GM19099 (cell line): Measurements from ENCODE around the gene RIPK4.

Experiments
- POLR2A ChIP-seq: IDR thresholded peaks from 3 replicates; pipeline ENCODE4 v1.6.1; 2011; ENCODE audit warnings: low read depth; ENCODE audit not compliant: insufficient read length; ENCODE audit errors: extremely low read depth

Gene RIPK4

DNA sequence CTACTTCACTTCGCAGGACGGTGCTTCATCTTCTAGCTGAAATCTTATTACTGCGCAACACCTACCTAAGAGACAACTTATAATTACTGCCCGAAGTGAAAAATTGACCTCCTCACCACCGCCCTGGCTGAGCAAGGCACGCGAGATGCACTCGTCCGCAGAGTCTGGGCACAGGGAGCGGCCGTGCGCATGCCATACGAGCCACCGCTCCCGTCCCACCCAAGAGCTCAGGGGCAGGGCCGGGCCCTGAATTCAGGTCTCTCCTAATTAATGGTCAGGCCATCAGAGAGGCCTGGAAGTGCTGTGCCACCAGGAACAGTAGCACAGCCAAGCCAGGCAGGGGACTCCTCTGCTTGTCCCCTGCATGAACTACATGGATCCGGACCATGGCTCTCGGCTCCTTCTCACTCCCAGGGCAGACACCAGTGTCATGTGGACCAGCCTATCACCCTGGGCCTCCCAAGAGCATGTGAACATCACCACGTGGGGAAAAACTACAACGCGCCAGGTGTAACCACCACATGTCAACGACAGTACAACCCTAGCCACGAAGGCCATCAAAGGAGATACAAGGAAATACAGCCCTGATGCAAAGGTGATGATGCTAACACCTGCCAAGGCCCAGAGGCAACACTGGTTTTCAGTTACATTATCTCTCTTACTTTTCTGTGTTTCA is 11.5 kb downstream of the RIPK4 start:
- TF ChIP-seq POLR2A: no peak

DNA sequence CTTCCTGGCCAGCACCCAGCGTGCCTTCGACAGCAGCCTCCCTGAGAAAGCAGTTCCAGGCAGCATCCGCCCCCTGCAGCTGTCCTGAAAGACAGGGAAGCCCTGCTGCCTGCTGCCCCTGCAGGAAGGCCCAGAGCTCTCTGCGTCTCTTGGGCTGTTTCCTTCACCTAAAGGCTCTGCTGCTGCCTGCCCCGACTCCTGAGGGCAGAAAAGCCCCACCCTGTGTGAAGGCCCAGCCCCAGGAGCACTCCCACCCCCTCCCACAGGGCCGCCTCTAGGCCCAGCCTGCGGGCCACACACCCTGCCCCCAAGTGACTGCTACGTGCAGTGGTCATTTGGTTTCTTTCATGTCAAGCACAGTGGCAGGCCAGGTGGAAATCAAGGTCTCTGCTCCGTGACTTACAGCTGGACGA is 12.4 kb downstream of the RIPK4 start:
- no peak for TF ChIP-seq POLR2A

DNA sequence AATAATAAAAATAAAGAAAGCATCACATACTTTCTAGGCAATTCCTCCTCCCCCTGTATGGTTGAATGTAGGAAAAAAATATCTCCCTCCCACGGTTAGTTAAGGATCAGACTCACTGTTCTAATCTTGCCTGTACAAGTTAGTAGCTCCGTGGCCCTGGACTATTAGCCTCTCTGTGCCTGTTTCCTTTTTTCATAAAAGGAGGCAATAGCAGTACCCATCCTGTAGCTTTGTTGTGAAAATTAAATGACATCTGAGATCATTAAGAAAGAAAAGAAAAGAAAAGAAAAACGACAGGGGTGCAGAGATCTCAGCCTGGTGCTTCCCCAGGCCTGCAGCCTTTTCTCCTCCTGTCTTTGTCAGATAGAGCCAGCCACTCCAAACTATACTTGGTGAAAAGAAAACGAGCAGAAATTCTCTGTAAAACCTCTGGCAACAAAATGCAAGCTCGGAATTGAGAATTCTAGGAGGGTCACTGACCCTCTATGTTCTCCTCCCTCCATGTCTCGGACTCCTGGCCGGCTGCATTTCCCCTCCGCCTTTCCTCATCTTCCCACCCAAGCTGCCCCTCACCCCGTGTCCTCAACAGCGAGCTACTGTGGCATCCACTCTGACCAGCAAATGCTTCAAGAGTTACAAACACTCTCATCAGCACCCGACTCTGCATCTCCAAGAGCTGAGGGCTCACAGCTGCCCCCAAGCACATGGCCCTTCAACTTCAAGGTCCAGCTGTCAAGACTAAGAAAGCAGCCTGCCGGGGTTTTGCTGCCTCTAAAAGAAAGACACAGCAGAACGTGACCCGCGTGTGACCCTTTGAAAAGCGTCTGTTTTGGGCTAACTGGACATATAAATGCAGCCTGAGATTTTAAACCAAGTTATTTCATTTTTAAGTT is 13.6 kb downstream of the RIPK4 start:
- TF ChIP-seq POLR2A: no peak

GRCh38 chr21:41752231-41752681 is 14.6 kb downstream of the RIPK4 start:
- TF ChIP-seq POLR2A: no peak

- TF ChIP-seq POLR2A: no peak
Observed at GRCh38 chr21:41751611-41752011, 15.2 kb downstream of the RIPK4 start.

DNA sequence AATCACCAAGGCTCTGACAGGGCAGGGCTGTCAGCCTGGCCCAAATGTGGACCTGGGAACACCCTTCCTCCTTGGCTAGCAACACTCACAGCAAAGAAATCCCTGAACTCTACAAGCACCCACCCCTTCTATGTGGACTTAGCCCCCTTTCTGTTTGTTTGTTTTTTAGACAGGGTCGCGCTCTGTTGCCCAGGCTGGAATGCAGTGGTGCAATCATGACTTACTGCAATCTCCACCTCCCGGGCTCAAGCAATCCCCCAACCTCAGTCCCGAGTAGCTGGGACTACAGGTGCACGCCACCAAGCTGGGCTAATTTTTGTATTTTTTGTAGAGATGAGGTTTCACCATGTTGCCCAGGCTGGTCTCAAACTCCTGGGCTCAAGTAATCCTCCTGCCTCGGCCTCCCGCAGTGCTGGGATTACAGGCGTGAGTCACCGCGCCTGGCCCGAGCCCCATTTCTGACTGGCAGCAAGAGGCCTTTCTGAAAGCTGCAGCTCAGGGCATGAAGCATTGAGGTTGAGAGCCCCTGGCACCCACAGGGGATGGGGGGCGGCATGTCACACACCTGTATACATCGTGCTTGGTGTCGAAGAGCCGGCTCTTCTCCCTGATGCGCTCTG is 16.2 kb downstream of the RIPK4 start:
- no peak for TF ChIP-seq POLR2A

GRCh38 chr21:41750051-41750450 is 16.8 kb downstream of the RIPK4 start:
- no peak for TF ChIP-seq POLR2A

GRCh38 chr21:41749286-41749685 is 17.6 kb downstream of the RIPK4 start:
- no peak for TF ChIP-seq POLR2A

DNA sequence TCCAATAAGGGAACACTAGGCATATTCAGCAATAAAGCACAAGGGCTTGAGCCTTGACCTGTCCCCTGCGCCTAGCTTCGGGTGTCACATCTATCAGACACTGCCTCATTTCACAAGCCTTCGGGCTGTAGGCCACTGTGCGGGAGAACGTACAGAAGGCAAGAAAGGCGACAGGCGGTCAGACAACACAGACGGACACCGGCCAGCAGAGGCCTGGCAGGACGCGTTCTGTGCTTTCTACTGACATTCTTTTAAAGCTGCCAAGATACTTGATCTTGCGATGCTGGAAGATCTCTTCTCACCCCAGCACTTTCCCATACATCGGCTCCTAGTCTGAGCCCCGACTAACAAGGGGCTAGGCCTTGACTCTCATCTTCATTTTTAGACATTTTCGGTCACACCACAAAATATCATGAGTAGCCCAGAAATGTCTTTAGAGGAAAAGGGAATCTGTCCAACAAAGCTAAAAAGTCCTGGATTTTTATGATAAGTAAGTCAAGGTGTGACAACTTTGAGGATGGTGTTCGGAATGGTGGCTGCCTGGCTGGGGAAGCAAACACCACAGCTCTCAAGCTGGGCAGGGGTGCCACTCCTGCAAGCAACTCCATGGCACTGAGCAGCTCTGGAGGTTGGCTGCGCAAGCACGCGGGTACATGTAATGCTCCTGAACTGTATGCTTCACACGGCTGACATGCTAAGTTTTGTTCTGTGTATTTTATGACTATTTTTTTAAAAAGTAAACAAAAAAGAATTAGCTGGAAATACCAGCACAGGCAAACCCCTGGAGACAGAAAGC is 18.7 kb downstream of the RIPK4 start:
- no peak for TF ChIP-seq POLR2A

DNA sequence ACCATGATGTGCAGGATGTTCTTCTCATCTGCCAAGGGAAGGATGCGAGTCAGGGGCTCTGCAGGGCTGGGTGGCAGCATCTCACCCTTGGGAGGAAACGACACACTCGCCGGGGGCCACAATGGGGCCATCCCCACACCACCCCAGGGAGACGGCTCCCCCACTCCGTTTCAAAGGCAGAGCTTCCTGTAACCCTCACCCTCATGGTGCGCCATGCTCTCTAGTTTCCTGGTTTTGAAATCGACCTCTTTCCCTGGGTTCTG is 20.2 kb downstream of the RIPK4 start:
- no peak for TF ChIP-seq POLR2A

DNA sequence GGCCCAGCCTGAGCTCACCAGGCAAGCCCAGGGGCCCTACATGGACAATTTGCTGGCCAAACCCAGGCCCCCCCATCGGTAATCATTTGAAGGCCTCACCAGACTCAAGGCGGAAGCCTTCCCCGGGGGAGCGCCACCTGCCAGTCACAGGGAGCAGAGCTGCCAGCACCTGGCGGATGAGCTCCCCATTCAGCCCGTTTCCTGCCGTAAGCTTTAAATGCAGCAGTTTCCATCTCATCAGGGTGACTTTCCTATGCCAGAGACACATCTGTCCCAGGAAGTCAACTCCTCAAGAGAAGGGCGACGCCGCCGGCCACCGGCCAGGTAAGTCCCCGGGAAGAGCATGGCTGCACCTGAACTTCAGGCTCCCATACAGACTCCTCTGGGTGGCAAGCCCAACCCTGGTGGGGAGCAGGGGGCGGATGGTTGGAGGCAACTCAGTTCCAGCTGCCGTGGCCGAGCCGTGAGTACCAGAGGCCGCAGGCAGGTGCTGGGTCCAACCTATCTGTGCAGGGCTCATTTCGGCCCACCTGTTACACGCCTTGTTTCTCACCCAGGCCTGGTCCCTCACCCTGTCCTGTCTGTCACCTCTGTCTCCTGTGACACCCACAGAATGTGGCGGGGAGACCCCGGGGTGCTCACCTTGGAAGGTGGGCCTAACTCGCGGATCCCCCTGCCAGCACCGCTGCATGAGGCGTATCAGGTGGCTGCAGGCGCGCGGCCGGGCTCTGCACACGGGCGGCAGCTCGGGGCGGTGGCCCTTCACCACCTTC is 20.7 kb downstream of the RIPK4 start:
- no peak for TF ChIP-seq POLR2A

- TF ChIP-seq POLR2A: no peak
Observed at GRCh38 chr21:41745026-41745820, 21.6 kb downstream of the RIPK4 start.

DNA sequence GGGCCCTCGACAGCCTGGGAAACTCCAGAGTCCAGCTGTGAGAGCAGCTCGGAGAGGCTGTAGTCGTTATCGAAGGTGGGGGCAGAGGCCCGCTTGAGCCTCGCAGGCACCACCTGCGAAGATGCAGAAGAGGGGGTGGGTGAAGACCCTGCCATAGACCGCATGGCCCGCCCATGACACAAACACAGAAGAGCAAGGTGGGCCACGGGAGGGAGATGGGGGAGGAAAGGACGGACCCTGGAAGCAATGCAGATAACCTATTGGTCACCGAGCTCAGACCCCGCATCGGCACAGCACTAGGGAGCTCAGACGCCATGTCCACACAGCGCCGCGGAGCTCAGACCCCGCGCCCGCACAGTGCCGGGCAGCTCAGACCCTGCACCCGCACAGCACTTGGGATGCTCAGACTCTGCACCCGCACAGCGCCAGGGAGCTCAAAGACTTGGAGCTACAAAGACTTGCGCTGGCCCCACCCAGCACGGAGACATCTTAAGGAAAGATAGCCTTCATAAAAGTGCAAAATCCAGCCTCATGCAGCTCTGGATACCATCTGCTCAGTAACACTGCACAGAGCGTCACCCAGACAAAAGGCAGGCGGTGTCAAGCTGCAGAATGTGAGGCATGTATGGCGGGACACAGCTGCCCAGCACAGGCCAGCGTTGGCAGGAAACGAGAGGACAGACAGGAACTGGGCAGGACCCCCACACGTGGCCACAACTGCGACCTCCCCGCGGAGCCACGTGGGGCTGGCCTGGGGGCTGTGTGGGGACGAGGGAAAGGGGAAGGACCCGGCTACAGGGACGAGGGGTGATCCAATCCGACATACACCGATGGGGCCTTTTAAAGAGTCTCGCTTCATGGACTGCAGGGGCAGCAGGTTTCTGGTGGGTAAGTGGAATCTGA is 22.6 kb downstream of the RIPK4 start:
- TF ChIP-seq POLR2A: no peak
